Mesenchymal stem cell (in vitro differentiated cells and primary cell): ENCODE measurements around the gene EEF1A2.

Experiments
- DNase-seq: peaks from one replicate; pipeline ENCODE4 v3.0.0-alpha.2; 2013
- H2AFZ ChIP-seq: one replicate; pipeline ENCODE4 v1.6.1; 2013; ENCODE audit warnings: low read depth, mild to moderate bottlenecking, control low read depth, inconsistent platforms, low read length, moderate library complexity
- H2AK5ac ChIP-seq: 2 replicates; pipeline ENCODE4 v1.6.1; 2013; ENCODE audit warnings: low read length, moderate library complexity, mild to moderate bottlenecking, inconsistent platforms; ENCODE audit not compliant: severe bottlenecking
- H2BK120ac ChIP-seq: one replicate; pipeline ENCODE4 v1.6.1; 2013; ENCODE audit warnings: low read depth, mild to moderate bottlenecking, inconsistent platforms, low read length, moderate library complexity
- H2BK12ac ChIP-seq, 2 experiments: one replicate each; pipeline ENCODE4 v1.6.1; 2013; ENCODE audit warnings: inconsistent platforms in 2 of 2, low read length in 2 of 2, mild to moderate bottlenecking in 2 of 2, moderate library complexity in 2 of 2, control low read depth in 1 of 2
- H2BK15ac ChIP-seq: one replicate; pipeline ENCODE4 v1.6.1; 2013; ENCODE audit warnings: mild to moderate bottlenecking, low read depth, inconsistent platforms; ENCODE audit not compliant: poor library complexity, severe bottlenecking
- H2BK5ac ChIP-seq: 2 replicates; pipeline ENCODE4 v1.6.1; 2013; ENCODE audit warnings: low read depth, mild to moderate bottlenecking, low read length, control low read depth, inconsistent platforms; ENCODE audit not compliant: poor library complexity, severe bottlenecking
- H3K14ac ChIP-seq, 2 experiments: one replicate each; pipeline ENCODE4 v1.6.1; 2013; ENCODE audit warnings: inconsistent platforms in 2 of 2, low read length in 2 of 2, control low read depth in 1 of 2, mild to moderate bottlenecking in 1 of 2, moderate library complexity in 1 of 2
- H3K18ac ChIP-seq, 2 experiments: one replicate each; pipeline ENCODE4 v1.6.1; 2013; ENCODE audit warnings: inconsistent platforms in 2 of 2, low read length in 2 of 2, control low read depth in 1 of 2, low read depth in 1 of 2, mild to moderate bottlenecking in 1 of 2
- H3K23ac ChIP-seq, 2 experiments: one replicate each; pipeline ENCODE4 v1.6.1; 2013; ENCODE audit warnings: inconsistent platforms in 2 of 2, low read length in 2 of 2, mild to moderate bottlenecking in 2 of 2, moderate library complexity in 2 of 2, control low read depth in 1 of 2
- H3K27ac ChIP-seq: 2 replicates; pipeline ENCODE4 v1.5.1; 2013; ENCODE audit warnings: mild to moderate bottlenecking, moderate library complexity, low read length, control low read depth, inconsistent platforms; ENCODE audit not compliant: poor library complexity, severe bottlenecking
- H3K27me3 ChIP-seq, 2 experiments: 2 replicates each; pipeline versions ENCODE4 v1.6.1 to v1.7.0; 2013; ENCODE audit warnings: low read length in 2 of 2, mild to moderate bottlenecking in 2 of 2, moderate library complexity in 2 of 2, control low read depth in 1 of 2, inconsistent platforms in 1 of 2; ENCODE audit not compliant: control insufficient read depth in 1 of 2, insufficient read depth in 1 of 2
- H3K36me3 ChIP-seq, 2 experiments: 2 replicates each; pipeline versions ENCODE4 v1.6.1 to v1.7.0; 2013; ENCODE audit warnings: low read length in 2 of 2, control low read depth in 1 of 2, inconsistent platforms in 1 of 2, low read depth in 1 of 2, mild to moderate bottlenecking in 1 of 2; ENCODE audit not compliant: insufficient read depth in 2 of 2, control insufficient read depth in 1 of 2
- H3K4ac ChIP-seq, 2 experiments: one replicate each; pipeline ENCODE4 v1.6.1; 2013; ENCODE audit warnings: inconsistent platforms in 2 of 2, low read length in 2 of 2, mild to moderate bottlenecking in 2 of 2, moderate library complexity in 2 of 2, control low read depth in 1 of 2, low read depth in 1 of 2
- H3K4me1 ChIP-seq: 2 replicates; pipeline ENCODE4 v1.6.1; 2013; ENCODE audit warnings: low read depth, low read length, control low read depth; ENCODE audit not compliant: control insufficient read depth, insufficient read depth
- H3K4me2 ChIP-seq: 2 replicates; pipeline ENCODE4 v1.6.1; 2013; ENCODE audit warnings: low read length, mild to moderate bottlenecking, inconsistent platforms; ENCODE audit not compliant: poor library complexity, severe bottlenecking
- H3K4me3 ChIP-seq, 2 experiments: 2 replicates each; pipeline versions ENCODE4 v1.5.1 to v1.7.0; 2013; ENCODE audit warnings: low read length in 2 of 2, mild to moderate bottlenecking in 2 of 2, control low read depth in 1 of 2, low read depth in 1 of 2; ENCODE audit not compliant: insufficient read depth in 1 of 2
- H3K79me1 ChIP-seq: replicated peaks from 2 replicates; pipeline ENCODE4 v1.6.1; 2013; ENCODE audit warnings: mild to moderate bottlenecking, control low read depth, low read length, inconsistent platforms; ENCODE audit not compliant: poor library complexity, severe bottlenecking
- H3K9ac ChIP-seq: 2 replicates; pipeline ENCODE4 v1.7.0; 2013; ENCODE audit warnings: mild to moderate bottlenecking, low read length, moderate library complexity
- H3K9me3 ChIP-seq: 2 replicates; pipeline ENCODE4 v1.7.0; 2013; ENCODE audit warnings: mild to moderate bottlenecking, low read length; ENCODE audit not compliant: control insufficient read depth
- H4K8ac ChIP-seq: one replicate; pipeline ENCODE4 v1.6.1; 2013; ENCODE audit warnings: inconsistent platforms, mild to moderate bottlenecking, low read length, moderate library complexity
- H4K91ac ChIP-seq: one replicate; pipeline ENCODE4 v1.6.1; 2013; ENCODE audit warnings: mild to moderate bottlenecking, low read length, inconsistent platforms
- WGBS: methylation state at CpG from one replicate; pipeline ENCODE4 v1.1.7; 2013; ENCODE audit warnings: mixed read lengths; 5-methylcytosine and 5-hydroxymethylcytosine counted together

The EEF1A2 gene

DNA sequence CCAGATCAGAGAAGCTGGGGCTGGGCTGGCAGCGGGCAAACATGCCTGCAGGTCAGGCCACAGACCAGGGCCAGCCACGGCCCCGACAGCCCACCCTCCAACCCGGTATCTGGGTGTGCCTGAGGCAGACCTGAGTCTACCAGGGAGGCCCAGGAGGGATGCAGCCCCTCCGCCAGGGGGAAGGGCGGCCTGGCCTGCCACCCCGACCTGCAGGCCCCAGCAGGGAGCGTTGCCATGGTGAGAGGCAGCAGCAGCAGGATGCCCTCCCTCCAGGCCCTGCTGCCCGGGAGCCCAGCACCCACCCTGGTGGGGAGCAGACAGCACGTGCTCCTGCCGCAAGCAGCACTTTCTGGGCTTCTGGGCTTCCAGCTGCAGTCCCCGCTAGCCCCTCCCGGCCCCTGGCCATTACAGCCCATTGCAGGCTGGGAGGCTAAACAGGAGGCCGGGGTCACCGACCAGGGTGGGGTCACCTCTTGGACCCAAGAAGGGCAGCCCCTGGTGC is 3.8 kb upstream of the EEF1A2 start:
- Histone ChIP-seq H3K14ac (no peak overlapping the region), H3K27ac (no peak overlapping the region), H2AK5ac (no peak overlapping the region), H2BK15ac (no peak overlapping the region), H3K79me1 (no peaks in the 10 kb centered on the region), H3K18ac (no peak overlapping the region), H2BK5ac (no peak overlapping the region), H3K4ac (no peak overlapping the region), H2BK120ac (no peak overlapping the region), H3K9me3 (peaks cover 12% of the 10 kb centered on the region), H4K91ac (no peak overlapping the region), H3K23ac (no peak overlapping the region), H3K36me3 (no peaks in the 10 kb centered on the region), H3K4me1 (peaks cover 28% of the 10 kb centered on the region), H3K9ac (no peak overlapping the region), H2BK12ac (no peak overlapping the region), H3K27me3 (peaks cover 55 to 69% of the 10 kb centered on the region in 2 experiments), H2AFZ (no peak overlapping the region), H3K4me3 (no peak overlapping the region), H3K4me2 (no peak overlapping the region), H4K8ac (no peak overlapping the region)
- no peak for DNase-seq
- WGBS, result 68% methylated on average over 15 of the region's 15 CpGs

DNA sequence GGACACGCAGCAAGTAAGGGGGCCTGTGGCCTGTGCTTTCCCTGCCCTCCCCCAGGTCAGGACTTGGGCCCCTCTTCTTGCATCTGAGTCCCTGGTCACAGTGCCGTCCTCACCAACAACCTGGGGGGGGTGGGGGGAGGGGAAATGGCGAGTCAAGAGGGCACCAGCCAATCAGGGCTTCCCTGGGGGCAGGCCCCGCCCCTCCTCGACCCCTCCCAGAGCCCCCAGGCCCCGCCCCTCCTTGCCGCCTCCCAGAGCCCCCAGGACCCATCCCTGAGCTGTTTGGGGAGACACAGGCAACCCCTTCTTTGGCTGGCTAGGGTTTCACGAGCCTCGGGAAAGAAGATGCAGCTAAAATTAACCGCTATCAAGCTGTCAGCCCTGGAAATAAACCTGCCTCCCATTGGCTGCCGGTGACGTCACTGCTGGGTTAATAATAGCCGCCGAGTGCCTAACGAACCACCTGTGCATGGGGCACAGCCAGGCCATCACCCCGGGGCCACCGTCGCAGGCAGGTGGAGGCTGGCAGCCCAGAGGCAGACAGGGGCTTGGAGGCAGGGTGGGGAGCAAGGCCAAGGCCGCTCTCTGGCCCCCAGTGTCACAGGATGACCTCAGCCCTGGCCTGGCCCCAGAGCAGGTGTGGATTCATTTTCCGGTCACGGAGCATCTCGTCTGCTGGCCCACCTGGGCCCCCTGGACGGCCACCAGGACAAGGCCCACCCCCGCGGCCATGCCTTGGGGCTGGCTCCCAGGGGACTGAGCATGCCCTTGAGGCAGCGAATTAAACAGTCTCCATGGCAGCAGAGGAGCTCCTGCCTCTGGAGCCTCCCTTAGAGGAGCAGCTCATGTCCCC is 3.2 kb upstream of the EEF1A2 start:
- H3K4me2 ChIP-seq, result no peak overlapping the region

DNA sequence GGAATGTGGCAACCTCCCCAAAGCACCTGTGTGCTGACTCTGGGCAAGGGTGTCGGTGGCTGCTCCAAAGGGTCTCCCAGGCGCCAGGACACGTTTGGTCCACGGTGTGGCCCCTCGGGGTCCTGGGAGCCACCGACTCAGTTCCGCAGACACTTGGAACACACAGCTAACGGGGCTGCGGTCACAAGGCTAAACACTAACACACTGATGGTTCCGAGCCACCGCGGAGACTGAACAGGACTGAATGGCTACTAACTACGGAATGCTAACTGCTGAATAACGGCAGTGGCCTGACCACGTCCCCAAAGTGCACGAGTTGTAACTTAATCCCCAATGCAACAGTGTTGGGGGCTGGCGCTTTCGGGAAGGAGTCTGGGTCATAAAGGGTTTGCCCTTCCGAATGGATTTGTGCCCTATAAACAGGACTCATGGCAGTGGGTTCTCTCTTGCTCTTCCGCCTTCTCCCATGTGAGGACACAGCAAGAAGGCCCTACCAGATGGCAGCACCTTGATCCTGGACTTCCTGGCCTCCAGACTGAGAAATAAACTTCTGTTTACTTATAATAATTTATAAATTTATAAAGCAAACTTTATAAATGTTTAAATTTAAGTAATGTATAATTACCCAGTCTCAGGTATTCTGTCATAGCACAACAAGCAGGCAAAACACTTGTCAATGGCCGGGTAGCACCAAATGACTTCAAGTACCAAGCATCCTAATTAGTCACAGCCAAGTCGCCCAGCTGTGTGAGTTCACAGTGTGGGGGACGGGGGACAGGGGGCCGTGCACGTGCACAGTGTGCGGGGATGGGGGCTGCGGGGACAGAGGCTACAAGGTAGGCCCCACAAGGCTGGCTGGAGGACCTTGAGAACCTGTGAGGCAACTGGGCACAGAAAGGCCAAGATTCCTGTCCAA is 2.3 kb upstream of the EEF1A2 start:
- H3K27ac ChIP-seq, result no peak overlapping the region
- H2BK15ac ChIP-seq, result no peak overlapping the region
- H4K8ac ChIP-seq, result no peak overlapping the region
- H3K9me3 ChIP-seq, result peaks cover 12% of the 10 kb centered on the region
- H3K4me3 ChIP-seq, result no peak overlapping the region
- 71% methylated on average over 27 of the region's 27 CpGs for WGBS
- H3K23ac ChIP-seq, result no peak overlapping the region
- H3K4me2 ChIP-seq, result no peak overlapping the region
- H3K14ac ChIP-seq, result no peak overlapping the region
- H2BK5ac ChIP-seq, result no peak overlapping the region
- no peak overlapping the region for H2AK5ac ChIP-seq
- H3K27me3 ChIP-seq, result peaks cover 55 to 76% of the 10 kb centered on the region in 2 experiments
- no peaks in the 10 kb centered on the region for H3K36me3 ChIP-seq
- peaks cover 32% of the 10 kb centered on the region for H3K4me1 ChIP-seq
- H2AFZ ChIP-seq, result no peak overlapping the region
- no peaks in the 10 kb centered on the region for H3K79me1 ChIP-seq
- H3K18ac ChIP-seq, result no peak overlapping the region
- H2BK120ac ChIP-seq, result no peak overlapping the region
- DNase-seq, result no peak
- H3K9ac ChIP-seq, result no peak overlapping the region
- no peak overlapping the region for H3K4ac ChIP-seq
- no peak overlapping the region for H4K91ac ChIP-seq
- no peak overlapping the region for H2BK12ac ChIP-seq

More for the DNA sequence above, 3.2 kb upstream of the EEF1A2 start:
- no peak overlapping the region for H3K23ac ChIP-seq
- no peak overlapping the region for H3K4me3 ChIP-seq
- no peak overlapping the region for H2BK5ac ChIP-seq
- no peak for DNase-seq
- no peak overlapping the region for H2AFZ ChIP-seq
- H3K27ac ChIP-seq, result no peak overlapping the region
- no peak overlapping the region for H4K91ac ChIP-seq
- H3K27me3 ChIP-seq, result peaks cover 58 to 74% of the 10 kb centered on the region in 2 experiments
- WGBS, result 32% methylated on average over 24 of the region's 26 CpGs
- H2BK15ac ChIP-seq, result no peak overlapping the region
- no peaks in the 10 kb centered on the region for H3K36me3 ChIP-seq
- no peak overlapping the region for H3K9ac ChIP-seq
- no peak overlapping the region for H3K18ac ChIP-seq
- H3K4ac ChIP-seq, result no peak overlapping the region
- H2AK5ac ChIP-seq, result no peak overlapping the region
- H3K79me1 ChIP-seq, result no peaks in the 10 kb centered on the region
- no peak overlapping the region for H4K8ac ChIP-seq
- no peak overlapping the region for H2BK120ac ChIP-seq
- no peak overlapping the region for H2BK12ac ChIP-seq
- peaks cover 12% of the 10 kb centered on the region for H3K9me3 ChIP-seq
- H3K4me1 ChIP-seq, result peaks cover 30% of the 10 kb centered on the region
- H3K14ac ChIP-seq, result no peak overlapping the region
